Trophoblast cell (in vitro differentiated cells and primary cell): ENCODE measurements around the gene OGFR.
A peak's percentile ranks its signal among the peaks of the same experiment; 100 is the strongest.

Experiments
- DNase-seq, 2 donors: peaks; one replicate each; pipeline ENCODE4 v3.0.0-alpha.2; 2016
- H2AFZ ChIP-seq: 2 replicates; pipeline ENCODE4 v1.6.1; 2013; ENCODE audit warnings: low read length, moderate library complexity, mild to moderate bottlenecking; ENCODE audit not compliant: insufficient read depth, poor library complexity
- H2AK5ac ChIP-seq: 2 replicates; pipeline ENCODE4 v1.6.1; 2013; ENCODE audit warnings: mild to moderate bottlenecking, low read length
- H2BK120ac ChIP-seq: 2 replicates; pipeline ENCODE4 v1.6.1; 2013; ENCODE audit warnings: low read length, mild to moderate bottlenecking, moderate library complexity; ENCODE audit not compliant: insufficient read depth, poor library complexity
- H2BK12ac ChIP-seq: 2 replicates; pipeline ENCODE4 v1.6.1; 2013; ENCODE audit warnings: mild to moderate bottlenecking, low read length, moderate library complexity
- H2BK5ac ChIP-seq: 2 replicates; pipeline ENCODE4 v1.6.1; 2013; ENCODE audit warnings: low read length, low read depth, moderate library complexity, mild to moderate bottlenecking; ENCODE audit not compliant: poor library complexity
- H3K14ac ChIP-seq: 2 replicates; pipeline ENCODE4 v1.6.1; 2013; ENCODE audit warnings: mild to moderate bottlenecking, low read length
- H3K18ac ChIP-seq: 2 replicates; pipeline ENCODE4 v1.6.1; 2013; ENCODE audit warnings: mild to moderate bottlenecking, low read length
- H3K23ac ChIP-seq: 2 replicates; pipeline ENCODE4 v1.6.1; 2013; ENCODE audit warnings: low read length
- H3K27ac ChIP-seq: 2 replicates; pipeline ENCODE4 v1.5.1; 2013; ENCODE audit warnings: low read depth, mild to moderate bottlenecking, inconsistent platforms, low read length, moderate library complexity
- H3K27me3 ChIP-seq: 2 replicates; pipeline ENCODE4 v1.6.1; 2013; ENCODE audit warnings: inconsistent platforms, mild to moderate bottlenecking, low read length, moderate library complexity; ENCODE audit not compliant: insufficient read depth
- H3K36me3 ChIP-seq, 2 experiments: 1 replicate in 1 of 2; 2 replicates in 1 of 2; pipeline ENCODE4 v1.6.1; 2013; ENCODE audit warnings: low read length in 2 of 2, mild to moderate bottlenecking in 2 of 2, moderate library complexity in 1 of 2; ENCODE audit not compliant: insufficient read depth in 2 of 2, control insufficient read depth in 1 of 2
- H3K4ac ChIP-seq: 2 replicates; pipeline ENCODE4 v1.6.1; 2013; ENCODE audit warnings: low read depth, mild to moderate bottlenecking, low read length, moderate library complexity
- H3K4me1 ChIP-seq, 2 experiments: 1 replicate in 1 of 2; 2 replicates in 1 of 2; pipeline ENCODE4 v1.6.1; 2013; ENCODE audit warnings: low read length in 2 of 2, mild to moderate bottlenecking in 2 of 2, moderate library complexity in 1 of 2; ENCODE audit not compliant: insufficient read depth in 2 of 2, control insufficient read depth in 1 of 2
- H3K4me2 ChIP-seq: 2 replicates; pipeline ENCODE4 v1.6.1; 2013; ENCODE audit warnings: inconsistent platforms, mild to moderate bottlenecking, low read length, moderate library complexity
- H3K4me3 ChIP-seq: 2 replicates; pipeline ENCODE4 v1.5.1; 2013; ENCODE audit warnings: mild to moderate bottlenecking, low read depth, low read length, inconsistent platforms
- H3K79me1 ChIP-seq: one replicate; pipeline ENCODE4 v1.6.1; 2013; ENCODE audit warnings: low read length
- H3K79me2 ChIP-seq: 2 replicates; pipeline ENCODE4 v1.6.1; 2013; ENCODE audit warnings: low read length, mild to moderate bottlenecking; ENCODE audit not compliant: control insufficient read depth, insufficient read depth, poor library complexity
- H3K9ac ChIP-seq: 2 replicates; pipeline ENCODE4 v1.6.1; 2013; ENCODE audit warnings: mild to moderate bottlenecking, low read length
- H3K9me3 ChIP-seq: 2 replicates; pipeline ENCODE4 v1.6.1; 2013; ENCODE audit warnings: low read depth, mild to moderate bottlenecking, control low read depth, inconsistent platforms, low read length; ENCODE audit not compliant: insufficient read depth
- H4K12ac ChIP-seq: 2 replicates; pipeline ENCODE4 v1.6.1; 2013; ENCODE audit warnings: low read depth, mild to moderate bottlenecking, low read length, moderate library complexity
- H4K8ac ChIP-seq: 2 replicates; pipeline ENCODE4 v1.6.1; 2013; ENCODE audit warnings: low read depth, mild to moderate bottlenecking, low read length, moderate library complexity
- H4K91ac ChIP-seq: one replicate; pipeline ENCODE4 v1.6.1; 2013; ENCODE audit warnings: low read depth, mild to moderate bottlenecking, low read length, moderate library complexity
- WGBS: extraction: QIAGEN DNeasy Blood & Tissue Kit; methylation state at CpG from one replicate; pipeline ENCODE4 v1.1.7; 2013; ENCODE audit warnings: missing lambda C conversion rate; ENCODE audit not compliant: insufficient read length, insufficient coverage; ENCODE audit errors: extremely low coverage; 5-methylcytosine and 5-hydroxymethylcytosine counted together

OGFR gene

GRCh38 chr20:62776035-62776691 lies 28.5 kb upstream of the OGFR start:
- Histone ChIP-seq H3K18ac (no peak overlapping the region), H3K79me2 (no peaks in the 10 kb centered on the region), H2BK120ac (no peak overlapping the region), H3K4ac (no peak overlapping the region), H4K8ac (peak overlapping the region; percentile 8), H3K4me1 (peaks cover 0 to 2% of the 10 kb centered on the region in 2 experiments), H2BK5ac (no peak overlapping the region), H3K4me2 (no peak overlapping the region), H3K36me3 (no peaks in the 10 kb centered on the region), H3K23ac (no peak overlapping the region), H3K9me3 (peaks cover 9% of the 10 kb centered on the region), H3K9ac (no peak overlapping the region), H3K27ac (no peak overlapping the region), H3K27me3 (no peaks in the 10 kb centered on the region), H2AK5ac (no peak overlapping the region), H2AFZ (peak overlapping the region; percentile 8), H2BK12ac (no peak overlapping the region), H3K4me3 (no peak overlapping the region), H3K79me1 (no peaks in the 10 kb centered on the region), H4K12ac (no peak overlapping the region), H4K91ac (peak overlapping the region; percentile 5), H3K14ac (no peak overlapping the region)
- no peak for DNase-seq
- WGBS, result no CpG with 5 or more reads among the region's 24 CpGs

GRCh38 chr20:62776692-62777527 lies 27.7 kb upstream of the OGFR start:
- Histone ChIP-seq H3K4ac (no peak overlapping the region), H3K27me3 (no peaks in the 10 kb centered on the region), H2AK5ac (no peak overlapping the region), H3K4me1 (peaks cover 0 to 2% of the 10 kb centered on the region in 2 experiments), H3K36me3 (no peaks in the 10 kb centered on the region), H4K12ac (no peak overlapping the region), H2BK12ac (no peak overlapping the region), H3K23ac (no peak overlapping the region), H4K8ac (peak overlapping the region; percentile 73), H3K27ac (no peak overlapping the region), H3K9ac (no peak overlapping the region), H3K79me1 (no peaks in the 10 kb centered on the region), H3K18ac (no peak overlapping the region), H3K14ac (no peak overlapping the region), H2AFZ (peak overlapping the region; percentile 8), H3K4me2 (no peak overlapping the region), H3K9me3 (peaks cover 9% of the 10 kb centered on the region), H3K4me3 (no peak overlapping the region), H2BK120ac (no peak overlapping the region), H4K91ac (peak overlapping the region; percentile 5), H3K79me2 (no peaks in the 10 kb centered on the region), H2BK5ac (no peak overlapping the region)
- no CpG with 5 or more reads among the region's 14 CpGs for WGBS
- no peak for DNase-seq

GRCh38 chr20:62777528-62777830 lies 27.2 kb upstream of the OGFR start:
- Histone ChIP-seq H2AK5ac (no peak overlapping the region), H4K12ac (no peak overlapping the region), H3K36me3 (no peaks in the 10 kb centered on the region), H4K91ac (no peak overlapping the region), H3K4ac (no peak overlapping the region), H3K9ac (no peak overlapping the region), H3K18ac (no peak overlapping the region), H3K14ac (no peak overlapping the region), H3K4me3 (peak overlapping the region; percentile 40), H2BK120ac (no peak overlapping the region), H3K4me1 (peaks cover 0 to 2% of the 10 kb centered on the region in 2 experiments), H3K9me3 (peaks cover 9% of the 10 kb centered on the region), H4K8ac (peak overlapping the region; percentile 73), H3K79me2 (no peaks in the 10 kb centered on the region), H3K4me2 (no peak overlapping the region), H2BK5ac (no peak overlapping the region), H3K27me3 (no peaks in the 10 kb centered on the region), H2AFZ (peak overlapping the region; percentile 1), H2BK12ac (no peak overlapping the region), H3K79me1 (no peaks in the 10 kb centered on the region), H3K23ac (no peak overlapping the region), H3K27ac (no peak overlapping the region)
- no CpG with 5 or more reads among the region's 8 CpGs for WGBS
- DNase-seq, result no peak

- H3K79me2 ChIP-seq, result no peaks in the 10 kb centered on the region
- no peak overlapping the region for H3K4ac ChIP-seq
- no peak overlapping the region for H2BK120ac ChIP-seq
- H3K4me3 ChIP-seq, result peak overlapping the region; percentile 25
- no peak overlapping the region for H2AK5ac ChIP-seq
- H3K23ac ChIP-seq, result no peak overlapping the region
- H4K8ac ChIP-seq, result no peak overlapping the region
- H3K9me3 ChIP-seq, result peaks cover 11% of the 10 kb centered on the region
- no peak overlapping the region for H3K14ac ChIP-seq
- H3K27ac ChIP-seq, result no peak overlapping the region
- H3K79me1 ChIP-seq, result no peaks in the 10 kb centered on the region
- H3K4me2 ChIP-seq, result no peak overlapping the region
- no peaks in the 10 kb centered on the region for H3K36me3 ChIP-seq
- no peak overlapping the region for H3K18ac ChIP-seq
- WGBS, result no CpG with 5 or more reads among the region's 9 CpGs
- H4K91ac ChIP-seq, result no peak overlapping the region
- H2AFZ ChIP-seq, result no peak overlapping the region
- no peak overlapping the region for H4K12ac ChIP-seq
- no peak overlapping the region for H2BK12ac ChIP-seq
- no peak overlapping the region for H2BK5ac ChIP-seq
- H3K9ac ChIP-seq, result no peak overlapping the region
- no peak for DNase-seq
- peaks cover 0 to 2% of the 10 kb centered on the region in 2 experiments for H3K4me1 ChIP-seq
- H3K27me3 ChIP-seq, result no peaks in the 10 kb centered on the region
Observed at GRCh38 chr20:62778058-62778457, 26.6 kb upstream of the OGFR start.
